NCI-H510A treated with DMSO at 0.1 percent for 48 hours (cell line): ENCODE results near the gene MROH8.
A peak's percentile ranks its signal among the peaks of the same experiment; 100 is the strongest.
"Not testable (repeated sequence)": the region's sequence is repeated elsewhere in the genome, so short reads cannot be mapped to it uniquely, and the experiment has no call there.

Experiments used
- DNase-seq: peaks from one replicate; lab custom pipeline; 2025; lab: John Stamatoyannopoulos, UW

The MROH8 gene

GRCh38 chr20:37154684-37155298 is 24.6 kb downstream of the MROH8 start:
- DNase-seq = no peak

GRCh38 chr20:37152284-37152683 is 27.1 kb downstream of the MROH8 start:
- DNase-seq = no peak

DNA sequence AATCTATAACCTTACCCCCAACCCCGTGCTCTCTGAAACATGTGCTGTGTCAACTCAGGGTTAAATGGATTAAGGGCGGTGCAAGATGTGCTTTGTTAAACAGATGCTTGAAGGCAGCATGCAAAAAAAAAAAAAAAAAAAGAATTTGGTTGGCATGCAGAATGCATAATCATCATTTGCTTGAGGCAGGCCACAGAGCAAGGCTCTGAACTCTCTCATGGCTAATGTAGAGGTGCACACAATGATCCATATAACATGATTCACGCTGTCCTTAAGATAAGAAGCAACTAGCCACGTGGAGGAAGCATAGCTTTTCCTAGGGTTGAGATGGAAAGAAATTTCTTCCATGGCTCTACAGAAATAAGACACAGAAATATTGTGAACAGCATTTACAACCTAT is 27.8 kb downstream of the MROH8 start:
- no peak for DNase-seq

GRCh38 chr20:37150864-37151263 is 28.5 kb downstream of the MROH8 start:
- DNase-seq = not testable (repeated sequence)

DNA sequence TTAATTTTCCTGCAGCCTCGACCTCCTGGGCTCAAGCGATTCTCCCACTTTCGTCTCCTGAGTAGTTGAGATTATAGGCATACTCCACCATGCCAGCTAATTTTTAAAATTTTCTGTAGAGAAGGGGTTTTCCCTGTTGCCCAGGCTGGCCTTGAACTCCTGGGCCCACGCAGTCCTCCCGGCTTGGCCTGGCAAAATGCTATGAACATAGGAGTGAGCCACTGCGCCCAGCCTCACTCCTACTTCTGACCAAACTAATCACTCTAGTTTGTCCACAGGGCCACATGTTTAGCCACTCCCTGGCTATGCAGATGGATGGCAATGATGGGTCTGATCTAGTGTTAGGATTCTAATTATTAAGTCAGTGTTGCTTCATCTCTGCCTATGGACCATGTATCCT is 32.1 kb downstream of the MROH8 start:
- no peak for DNase-seq

DNA sequence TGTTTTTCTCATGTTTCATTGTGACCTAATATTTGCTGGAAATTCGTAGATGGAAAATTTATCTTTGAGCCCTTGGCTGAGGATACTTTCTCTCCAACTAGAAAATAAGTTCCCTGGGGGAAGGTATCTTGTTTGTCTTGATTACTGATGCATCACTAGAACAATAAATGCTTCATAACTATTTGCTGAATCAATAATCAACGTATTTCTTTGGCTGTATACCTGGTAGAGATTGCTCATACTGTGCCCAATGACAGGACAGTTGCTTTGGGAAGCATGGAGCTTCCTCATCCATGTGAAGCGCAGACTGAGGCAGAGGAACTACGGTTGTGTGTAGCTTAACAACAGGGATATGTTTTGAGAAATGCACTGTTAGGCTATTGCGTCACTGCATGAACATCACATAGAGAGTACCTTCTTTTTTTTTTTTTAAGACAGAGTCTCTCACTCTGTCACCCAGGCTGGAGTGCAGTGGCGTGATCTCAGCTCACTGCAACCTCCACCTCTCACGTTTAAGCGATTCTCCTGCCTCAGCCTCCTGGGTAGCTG is 34.4 kb downstream of the MROH8 start:
- no peak for DNase-seq

- DNase-seq = no peak
Measured at GRCh38 chr20:37142708-37143107, 36.6 kb downstream of the MROH8 start.

- no peak for DNase-seq
Measured at GRCh38 chr20:37137547-37137946, 41.8 kb downstream of the MROH8 start.

GRCh38 chr20:37133952-37134351 is 45.4 kb downstream of the MROH8 start:
- DNase-seq = no peak

DNA sequence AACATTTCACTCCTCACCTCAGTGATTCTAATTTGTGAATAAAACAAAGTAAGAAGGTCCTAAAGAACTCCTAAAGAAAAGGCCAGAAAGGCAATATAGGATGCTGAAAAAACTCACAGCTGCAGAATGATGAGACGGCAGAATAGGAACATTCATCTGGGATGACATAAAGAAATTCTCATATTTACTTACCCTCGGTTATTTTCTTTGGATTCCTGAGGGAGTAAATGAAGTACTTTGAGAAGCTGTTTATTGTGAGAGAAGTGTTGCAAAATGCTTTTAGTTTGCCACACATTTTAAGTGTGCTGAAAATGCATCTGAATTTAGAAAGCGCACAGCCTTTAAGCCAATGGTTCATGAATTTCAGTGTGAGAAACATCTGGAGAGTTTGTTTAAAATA is 47.9 kb downstream of the MROH8 start:
- DNase-seq = no peak

- no peak for DNase-seq
Measured at GRCh38 chr20:37128803-37129202, 50.5 kb downstream of the MROH8 start.

- not testable (repeated sequence) for DNase-seq
Measured at GRCh38 chr20:37126290-37126689, 53.1 kb downstream of the MROH8 start.

DNA sequence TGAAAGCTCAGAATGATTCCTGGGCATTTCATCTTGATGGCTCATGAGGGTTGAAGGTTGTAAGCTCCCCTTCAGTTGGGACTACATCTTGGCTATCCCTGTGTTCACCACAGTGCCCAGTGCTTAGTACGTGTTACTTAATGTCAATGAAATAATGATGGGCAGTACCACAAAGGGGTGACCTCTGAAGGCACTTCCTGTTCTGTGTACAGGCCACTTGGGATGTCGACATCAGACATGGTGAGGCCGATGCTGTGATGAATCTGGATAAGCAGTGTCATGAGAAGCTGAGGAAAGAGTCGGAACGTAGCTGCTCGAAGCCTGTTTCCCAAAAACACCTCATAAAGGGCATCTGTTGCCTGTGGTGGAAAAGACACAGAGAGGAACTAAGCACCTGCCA is 55.9 kb downstream of the MROH8 start:
- DNase-seq = no peak

DNA sequence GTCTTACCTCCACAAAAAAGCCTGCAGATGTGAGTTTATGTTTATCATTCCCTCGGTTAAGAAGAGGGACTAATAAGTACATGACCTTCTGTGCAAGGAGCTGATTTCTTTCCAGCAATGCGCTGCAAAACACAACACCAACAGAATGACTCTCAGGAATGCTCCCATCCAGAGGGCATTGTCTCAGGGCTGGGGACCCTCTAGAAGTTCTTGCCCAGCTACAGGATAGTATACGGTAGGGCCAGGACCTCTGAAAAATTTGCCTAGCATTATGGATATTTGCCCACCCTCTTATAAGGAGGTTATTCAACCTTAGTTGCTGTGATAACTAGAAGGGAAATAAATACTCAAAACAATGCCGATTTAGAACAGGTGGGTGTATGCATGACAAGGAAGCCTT is 58.9 kb downstream of the MROH8 start:
- no peak for DNase-seq

- DNase-seq = no peak
Measured at GRCh38 chr20:37119356-37120036, 59.9 kb downstream of the MROH8 start.

DNA sequence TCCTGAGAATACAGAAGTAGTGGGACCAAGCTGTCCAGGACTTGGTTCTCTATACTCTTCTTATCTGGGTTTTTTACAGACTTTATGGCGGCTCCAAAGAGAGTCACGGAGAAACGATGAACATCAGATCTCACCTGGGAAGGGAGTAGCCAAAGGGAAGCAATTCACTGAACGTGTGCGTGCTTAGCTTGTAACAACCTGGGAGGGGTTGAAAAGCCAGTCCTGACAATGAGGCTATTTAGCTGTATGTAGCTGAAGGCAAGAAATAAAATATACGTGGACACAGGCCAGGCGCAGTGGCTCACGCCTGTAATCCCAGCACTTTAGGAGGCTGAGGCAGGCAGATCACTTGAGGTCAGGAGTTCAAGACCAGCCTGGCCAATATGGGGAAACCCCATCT is 65.3 kb downstream of the MROH8 start:
- no peak for DNase-seq

GRCh38 chr20:37111926-37112455 is 67.4 kb downstream of the MROH8 start:
- DNase-seq = no peak

GRCh38 chr20:37108676-37109075 is 70.7 kb downstream of the MROH8 start:
- DNase-seq = no peak

GRCh38 chr20:37102571-37102970 is 76.8 kb downstream of the MROH8 start:
- no peak for DNase-seq

DNA sequence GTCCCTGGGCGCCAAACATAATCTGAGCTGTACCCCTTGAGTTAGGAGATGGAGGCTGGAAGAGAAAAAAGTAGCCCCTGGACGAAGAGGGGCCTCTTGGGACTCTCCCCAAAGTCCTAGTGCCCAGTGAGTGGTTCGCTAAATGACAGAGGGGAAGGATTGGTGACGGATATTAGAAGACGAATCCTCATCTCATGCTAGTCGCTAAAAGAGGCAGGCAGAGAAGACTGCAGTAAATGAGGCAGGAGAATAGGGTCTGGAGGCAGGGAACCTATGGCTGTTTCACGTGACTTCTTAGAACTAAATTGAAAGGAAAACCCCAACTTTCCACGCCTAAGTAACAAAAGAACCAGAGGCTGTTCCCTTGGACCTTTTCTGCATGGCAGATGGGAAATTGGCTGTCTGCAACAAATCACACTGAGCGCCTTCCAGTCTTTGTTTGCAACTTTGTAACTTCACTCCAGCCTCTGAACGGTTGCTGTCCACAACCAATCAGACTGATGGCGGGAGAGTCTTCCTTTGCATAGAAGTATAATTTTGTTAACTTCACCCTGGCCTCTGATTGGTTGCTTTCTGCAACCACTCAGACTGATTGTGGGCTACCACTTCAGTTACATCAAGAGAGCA is 82.8 kb downstream of the MROH8 start:
- DNase-seq = no peak

DNA sequence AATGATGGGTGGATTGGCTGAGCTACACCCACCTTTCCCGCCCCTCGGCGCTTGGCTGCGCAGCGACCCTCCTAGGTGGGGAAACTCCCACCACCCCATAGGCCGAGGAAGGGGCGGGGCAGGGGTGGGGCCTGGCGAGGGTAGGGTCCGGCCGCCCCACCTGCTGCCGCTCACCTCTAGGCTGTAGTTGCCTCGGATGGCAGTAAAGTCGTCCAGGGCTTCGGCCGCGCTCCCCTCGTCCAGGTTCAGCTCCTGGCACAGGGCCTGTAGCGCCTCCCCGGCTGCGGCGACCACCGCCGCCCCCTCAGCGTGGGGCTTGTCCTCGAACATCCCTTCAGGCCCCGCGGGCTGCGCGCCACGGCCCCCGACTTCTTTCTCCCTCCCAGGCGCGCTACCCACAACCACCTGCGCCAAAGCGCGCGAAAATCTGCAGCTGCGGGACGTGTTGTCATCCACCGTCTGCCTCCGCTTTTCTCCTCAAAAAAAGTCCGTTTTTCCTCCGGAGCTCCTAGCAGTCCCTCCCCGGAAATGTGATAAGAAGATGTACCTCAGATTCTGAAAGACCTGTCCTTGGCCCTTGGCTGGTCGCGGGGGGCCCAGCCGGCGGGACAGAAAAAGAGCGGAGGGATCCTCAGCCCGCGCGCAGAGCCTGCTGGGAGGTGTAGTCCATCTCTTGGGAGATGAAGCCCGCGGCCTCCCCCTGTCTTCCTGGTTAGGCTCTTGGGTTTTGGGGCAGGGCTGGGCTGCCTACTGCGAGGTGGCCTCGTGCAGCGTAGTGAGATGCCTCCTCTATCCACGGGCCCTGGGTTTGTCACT is 83.5 kb downstream of the MROH8 start, which contains the start of gene RBL1:
RBL1 (minus strand) TSS at position 399 of the 816 bp plus-strand sequence; CDS start at position 330, 69 bp downstream.
- DNase-seq = peak; percentile 89

DNA sequence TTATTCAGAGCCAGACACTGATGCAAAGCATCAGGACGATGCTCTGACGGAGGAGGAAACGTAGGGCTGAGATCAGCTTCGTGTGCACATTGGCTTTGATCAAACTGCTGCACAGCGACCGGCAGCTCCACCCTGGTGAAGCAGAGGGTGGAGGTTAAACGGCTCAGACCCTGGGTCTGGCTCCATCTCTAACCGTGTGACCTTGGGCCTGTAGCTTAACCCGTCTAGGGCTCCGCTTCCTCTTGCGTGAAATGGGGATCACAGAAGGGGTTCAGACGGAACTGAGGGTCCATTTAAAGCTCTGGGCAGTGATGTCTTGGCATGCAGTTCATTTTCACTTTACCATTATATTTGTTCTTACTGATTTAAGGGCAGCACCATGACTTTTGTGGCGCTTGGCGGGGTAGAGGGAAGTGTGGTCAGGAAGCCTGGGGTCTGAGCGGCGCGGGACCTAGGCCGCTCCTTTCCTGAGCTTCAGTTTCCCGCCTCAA is 84.2 kb downstream of the MROH8 start:
- peak; percentile 36 for DNase-seq
